IMR-90 (cell line): Measurements from ENCODE around the gene MYRFL. TPM values are rescaled to one million over a fixed set of nuclear protein-coding genes. Genes with fewer than 3 reads are reported as not detected.

ENCODE experiments used
- ATAC-seq: fragments of 200-7000 bp; cut with Tn5 transposase; 2 replicates; pipeline ENCODE4 v1.9.1; 2020; ENCODE audit warnings: low read depth, mild to moderate bottlenecking, moderate library complexity
- BruUV-seq: library from RNA; stranded (reverse); fragments of 400-500 nt; replicated peaks from 2 replicates; lab custom pipeline; 2021; lab: Mats Ljungman, UMichigan
- CTCF ChIA-PET: fragments of 300-600 bp; formaldehyde crosslinking; extraction: SDS; loops from one replicate; lab custom pipeline; 2021; ENCODE audit warnings: antibody characterized with exemption; lab: Yijun Ruan, JAX
- POLR2A ChIA-PET: fragments of 300-600 bp; sonication (Branson Sonifier 250); formaldehyde crosslinking; loops from one replicate; lab custom pipeline; 2022; ENCODE audit warnings: antibody characterized with exemption; ENCODE audit not compliant: unreplicated experiment; lab: Charles Lee
- DNase-seq: peaks from one replicate; pipeline ENCODE4 v3.0.0; 2013
- H2AFZ ChIP-seq: replicated peaks from 2 replicates; pipeline ENCODE3; 2013; ENCODE audit warnings: low read length, mild to moderate bottlenecking; ENCODE audit not compliant: poor library complexity
- H2AK5ac ChIP-seq: 2 replicates; pipeline ENCODE4 v1.6.1; 2013; ENCODE audit warnings: low read depth, low read length, inconsistent platforms
- H2AK9ac ChIP-seq: replicated peaks from 2 replicates; pipeline ENCODE3; 2013; ENCODE audit warnings: mild to moderate bottlenecking, low read depth, low read length, moderate library complexity; ENCODE audit not compliant: poor library complexity
- H2BK120ac ChIP-seq: 2 replicates; pipeline ENCODE4 v1.6.1; 2013; ENCODE audit warnings: low read depth, low read length, inconsistent platforms
- H2BK15ac ChIP-seq: 3 replicates; pipeline ENCODE4 v1.6.1; 2013; ENCODE audit warnings: low read depth, low read length, inconsistent platforms
- H2BK20ac ChIP-seq: 2 replicates; pipeline ENCODE4 v1.6.1; 2013; ENCODE audit warnings: low read depth, mild to moderate bottlenecking, inconsistent platforms, low read length, moderate library complexity
- H2BK5ac ChIP-seq: 2 replicates; pipeline ENCODE4 v1.6.1; 2013; ENCODE audit warnings: mild to moderate bottlenecking, low read depth, low read length, inconsistent platforms; ENCODE audit not compliant: poor library complexity, severe bottlenecking
- H3K14ac ChIP-seq: replicated peaks from 2 replicates; pipeline ENCODE4 v1.6.1; 2013; ENCODE audit warnings: low read depth, low read length, inconsistent platforms
- H3K18ac ChIP-seq: 2 replicates; pipeline ENCODE4 v1.6.1; 2013; ENCODE audit warnings: low read depth, low read length, control low read depth
- H3K23ac ChIP-seq: 2 replicates; pipeline ENCODE4 v1.6.1; 2013; ENCODE audit warnings: low read depth, low read length, inconsistent platforms
- H3K27ac ChIP-seq: 2 replicates; pipeline ENCODE4 v1.5.1; 2013; ENCODE audit warnings: mild to moderate bottlenecking, control low read depth, low read length; ENCODE audit not compliant: insufficient read depth
- H3K27me3 ChIP-seq: 2 replicates; pipeline ENCODE4 v1.6.1; 2013; ENCODE audit warnings: low read length; ENCODE audit not compliant: control insufficient read depth, insufficient read depth
- H3K36me3 ChIP-seq: 2 replicates; pipeline ENCODE4 v1.6.1; 2013; ENCODE audit warnings: low read length, mixed read lengths; ENCODE audit not compliant: control insufficient read depth, insufficient read depth
- H3K4ac ChIP-seq: 2 replicates; pipeline ENCODE4 v1.6.1; 2013; ENCODE audit warnings: low read depth, low read length, inconsistent platforms
- H3K4me1 ChIP-seq: 2 replicates; pipeline ENCODE4 v1.6.1; 2013; ENCODE audit warnings: low read length, mixed read lengths; ENCODE audit not compliant: control insufficient read depth, insufficient read depth
- H3K4me2 ChIP-seq: 2 replicates; pipeline ENCODE4 v1.6.1; 2013; ENCODE audit warnings: low read depth, mild to moderate bottlenecking, control low read depth, low read length, moderate library complexity
- H3K4me3 ChIP-seq: 2 replicates; pipeline ENCODE4 v1.5.1; 2013; ENCODE audit warnings: low read depth, mild to moderate bottlenecking, control low read depth, low read length, moderate library complexity; ENCODE audit not compliant: insufficient read depth
- H3K56ac ChIP-seq: 2 replicates; pipeline ENCODE4 v1.6.1; 2013; ENCODE audit warnings: low read length, inconsistent platforms; ENCODE audit not compliant: insufficient read depth; ENCODE audit errors: extremely low read depth
- H3K79me1 ChIP-seq, 2 experiments: 2 replicates each; pipeline ENCODE4 v1.6.1; 2013; ENCODE audit warnings: low read length in 2 of 2, inconsistent platforms in 1 of 2, low read depth in 1 of 2
- H3K9ac ChIP-seq: 2 replicates; pipeline ENCODE4 v1.6.1; 2013; ENCODE audit warnings: low read depth, low read length, control low read depth
- H3K9me1 ChIP-seq: 2 replicates; pipeline ENCODE4 v1.6.1; 2013; ENCODE audit warnings: low read length, inconsistent platforms; ENCODE audit not compliant: insufficient read depth
- H3K9me3 ChIP-seq: 2 replicates; pipeline ENCODE4 v1.6.1; 2013; ENCODE audit warnings: low read length; ENCODE audit not compliant: control insufficient read depth, insufficient read depth
- H4K20me1 ChIP-seq: 2 replicates; pipeline ENCODE4 v1.6.1; 2013; ENCODE audit warnings: low read length, inconsistent platforms; ENCODE audit not compliant: insufficient read depth
- H4K5ac ChIP-seq: 2 replicates; pipeline ENCODE4 v1.6.1; 2013; ENCODE audit warnings: mild to moderate bottlenecking, low read depth, low read length, control low read depth
- H4K8ac ChIP-seq, 2 experiments: 2 replicates each; pipeline ENCODE4 v1.6.1; 2013; ENCODE audit warnings: low read depth in 2 of 2, low read length in 2 of 2, control low read depth in 1 of 2, inconsistent platforms in 1 of 2
- H4K91ac ChIP-seq: 2 replicates; pipeline ENCODE4 v1.6.1; 2013; ENCODE audit warnings: low read depth, low read length, inconsistent platforms; ENCODE audit not compliant: insufficient read depth
- BHLHE40 ChIP-seq: fragments of 150-350 bp; IDR thresholded peaks from 2 replicates; pipeline ENCODE4 v1.6.1; 2016; ENCODE audit warnings: mild to moderate bottlenecking, low read depth, low read length
- CEBPB ChIP-seq: IDR thresholded peaks from 2 replicates; pipeline ENCODE4 v1.6.1; 2012; ENCODE audit warnings: low read depth, low read length, improper control_type of control experiment
- CHD1 ChIP-seq: IDR thresholded peaks from 2 replicates; pipeline ENCODE4 v1.6.1; 2012; ENCODE audit warnings: low read depth, low read length, improper control_type of control experiment
- ELK1 ChIP-seq: fragments of 150-350 bp; IDR thresholded peaks from 2 replicates; pipeline ENCODE4 v1.6.1; 2016; ENCODE audit warnings: low read depth, mild to moderate bottlenecking, low read length, moderate library complexity, borderline replicate concordance
- FOS ChIP-seq: fragments of 150-350 bp; IDR thresholded peaks from 2 replicates; pipeline ENCODE4 v1.6.1; 2016; ENCODE audit warnings: low read depth, low read length
- MAFK ChIP-seq: IDR thresholded peaks from 2 replicates; pipeline ENCODE4 v1.6.1; 2012; ENCODE audit warnings: low read depth, low read length, improper control_type of control experiment
- MAZ ChIP-seq: IDR thresholded peaks from 2 replicates; pipeline ENCODE4 v1.6.1; 2012; ENCODE audit warnings: low read depth, mild to moderate bottlenecking, low read length, improper control_type of control experiment, moderate library complexity, borderline replicate concordance
- MXI1 ChIP-seq: IDR thresholded peaks from 2 replicates; pipeline ENCODE4 v1.6.1; 2012; ENCODE audit warnings: low read depth, mild to moderate bottlenecking, low read length, moderate library complexity, borderline replicate concordance
- NFE2L2 ChIP-seq: fragments of 150-350 bp; IDR thresholded peaks from 2 replicates; pipeline ENCODE4 v1.6.1; 2016; ENCODE audit warnings: low read depth, mild to moderate bottlenecking, low read length
- POLR2A ChIP-seq: IDR thresholded peaks from 2 replicates; pipeline ENCODE4 v1.6.1; 2012; ENCODE audit warnings: mild to moderate bottlenecking, low read depth, low read length
- RAD21 ChIP-seq: IDR thresholded peaks from 2 replicates; pipeline ENCODE4 v1.6.1; 2012; ENCODE audit warnings: low read length, improper control_type of control experiment
- RCOR1 ChIP-seq: IDR thresholded peaks from 2 replicates; pipeline ENCODE4 v1.6.1; 2012; ENCODE audit warnings: mild to moderate bottlenecking, low read length, improper control_type of control experiment; ENCODE audit not compliant: insufficient replicate concordance
- RFX5 ChIP-seq: IDR thresholded peaks from 2 replicates; pipeline ENCODE4 v1.8.0; 2012; ENCODE audit warnings: low read depth, mild to moderate bottlenecking, low read length, moderate library complexity
- SMC3 ChIP-seq: fragments of 150-350 bp; IDR thresholded peaks from 2 replicates; pipeline ENCODE4 v1.6.1; 2016; ENCODE audit warnings: low read depth, mild to moderate bottlenecking, antibody characterized with exemption, low read length, moderate library complexity
- WGBS, 2 experiments: methylation state at CpG; one replicate each; pipeline versions ENCODE4 v1.1.5 to v1.1.7; 2013; ENCODE audit warnings: missing lambda C conversion rate in 2 of 2; ENCODE audit not compliant: insufficient read length in 1 of 2; ENCODE audit errors: extremely low coverage in 2 of 2; 5-methylcytosine and 5-hydroxymethylcytosine counted together
- dilution Hi-C: fragments of 300-500 bp; cut with HindIII; formaldehyde crosslinking; loops from one replicate; pipeline ENCODE4 v1.14.3; 2018; ENCODE audit warnings: low sequenced_read_pairs; ENCODE audit not compliant: unreplicated experiment
- in situ Hi-C: fragments of 300-500 bp; cut with MboI; formaldehyde crosslinking; loops from 3 replicates; pipeline ENCODE4 v1.14.3; 2019; ENCODE audit warnings: low sequenced_read_pairs, inconsistent platforms, mixed read lengths
- intact Hi-C: fragments of 100-400 bp; cut with micrococcal nuclease; formaldehyde crosslinking; loops from 2 replicates; pipeline ENCODE4 v1.10.0; 2022
- polyA plus RNA-seq, 3 experiments: library from polyadenylated mRNA; depleted of rRNA; stranded (reverse); fragments of >200 nt; gene quantifications; 2 replicates each; pipeline ENCODE4 v1.2.3, GENCODE V29; 2012; ENCODE audit warnings: low replicate concordance in 1 of 3
- total RNA-seq: library from RNA; depleted of rRNA; stranded (reverse); fragments of >200 nt; gene quantifications from 2 replicates; pipeline ENCODE4 v1.2.3, GENCODE V29; 2012
- TF ChIP-seq, protein P1 (sequence below): fragments of 150-350 bp; IDR thresholded peaks from 2 replicates; pipeline ENCODE4 v1.6.1; 2017; ENCODE audit warnings: mild to moderate bottlenecking, antibody characterized with exemption, low read length, low read depth
- TF ChIP-seq, protein P2 (sequence below): conservative IDR thresholded peaks from 2 replicates; pipeline ENCODE4 v1.5.1; 2012; ENCODE audit warnings: mild to moderate bottlenecking, low read depth, low read length, improper control_type of control experiment

MYRFL gene
- total and polyA plus RNA-seq, 2 of the 4 experiments (the other 2 are of a cell fraction): not detected

GRCh38 chr12:69868695-69869094 is 43.7 kb downstream of the MYRFL start:
- BruUV-seq: no TSS peak
- no peak overlapping the region for H3K18ac ChIP-seq
- H2BK20ac ChIP-seq: no peak overlapping the region
- H3K9me1 ChIP-seq: 0 out of 2 replicates have a peak, but pooled peaks cover 2% of the 10 kb centered on the region
- POLR2A ChIA-PET: no interaction called here
- dilution Hi-C loops (no loop called here), intact Hi-C loops (no loop called here), in situ Hi-C loops (no loop called here)
- H2BK15ac ChIP-seq: no peak overlapping the region
- H3K9me3 ChIP-seq: no peaks in the 10 kb centered on the region
- no peak overlapping the region for H3K56ac ChIP-seq
- H3K23ac ChIP-seq: no peak overlapping the region
- H3K79me1 ChIP-seq: no peaks in the 10 kb centered on the region
- H2AK9ac ChIP-seq: no peak overlapping the region
- no peaks in the 10 kb centered on the region for H3K4me1 ChIP-seq
- H2AK5ac ChIP-seq: no peak overlapping the region
- H3K4ac ChIP-seq: no peak overlapping the region
- H2BK5ac ChIP-seq: no peak overlapping the region
- no peaks in the 10 kb centered on the region for H4K20me1 ChIP-seq
- WGBS, 2 experiments: 100% methylated on average over 7 of the region's 9 CpGs; no CpG with 5 or more reads in 1 of the 2 experiments
- H3K4me2 ChIP-seq: no peak overlapping the region
- H4K8ac ChIP-seq: no peak overlapping the region
- CTCF ChIA-PET: interaction anchor here (2.8 kb wide), 1 partner anchor 11 kb away, joined by 7 read pairs; no protein-coding TSS in a partner anchor
- ATAC-seq (no peak), DNase-seq (no peak)
- no peak overlapping the region for H3K27ac ChIP-seq
- H4K91ac ChIP-seq: no peak overlapping the region
- TF ChIP-seq ELK1 (no peak), RFX5 (no peak), BHLHE40 (no peak), FOS (no peak), CEBPB (no peak), NFE2L2 (no peak), MAZ (no peak), RCOR1 (no peak), POLR2A (no peak), MXI1 (no peak), CHD1 (no peak), RAD21 (no peak), MAFK (no peak), SMC3 (no peak)
- TF ChIP-seq, protein P1, sequence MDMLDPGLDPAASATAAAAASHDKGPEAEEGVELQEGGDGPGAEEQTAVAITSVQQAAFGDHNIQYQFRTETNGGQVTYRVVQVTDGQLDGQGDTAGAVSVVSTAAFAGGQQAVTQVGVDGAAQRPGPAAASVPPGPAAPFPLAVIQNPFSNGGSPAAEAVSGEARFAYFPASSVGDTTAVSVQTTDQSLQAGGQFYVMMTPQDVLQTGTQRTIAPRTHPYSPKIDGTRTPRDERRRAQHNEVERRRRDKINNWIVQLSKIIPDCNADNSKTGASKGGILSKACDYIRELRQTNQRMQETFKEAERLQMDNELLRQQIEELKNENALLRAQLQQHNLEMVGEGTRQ: no peak
- TF ChIP-seq, protein P2, sequence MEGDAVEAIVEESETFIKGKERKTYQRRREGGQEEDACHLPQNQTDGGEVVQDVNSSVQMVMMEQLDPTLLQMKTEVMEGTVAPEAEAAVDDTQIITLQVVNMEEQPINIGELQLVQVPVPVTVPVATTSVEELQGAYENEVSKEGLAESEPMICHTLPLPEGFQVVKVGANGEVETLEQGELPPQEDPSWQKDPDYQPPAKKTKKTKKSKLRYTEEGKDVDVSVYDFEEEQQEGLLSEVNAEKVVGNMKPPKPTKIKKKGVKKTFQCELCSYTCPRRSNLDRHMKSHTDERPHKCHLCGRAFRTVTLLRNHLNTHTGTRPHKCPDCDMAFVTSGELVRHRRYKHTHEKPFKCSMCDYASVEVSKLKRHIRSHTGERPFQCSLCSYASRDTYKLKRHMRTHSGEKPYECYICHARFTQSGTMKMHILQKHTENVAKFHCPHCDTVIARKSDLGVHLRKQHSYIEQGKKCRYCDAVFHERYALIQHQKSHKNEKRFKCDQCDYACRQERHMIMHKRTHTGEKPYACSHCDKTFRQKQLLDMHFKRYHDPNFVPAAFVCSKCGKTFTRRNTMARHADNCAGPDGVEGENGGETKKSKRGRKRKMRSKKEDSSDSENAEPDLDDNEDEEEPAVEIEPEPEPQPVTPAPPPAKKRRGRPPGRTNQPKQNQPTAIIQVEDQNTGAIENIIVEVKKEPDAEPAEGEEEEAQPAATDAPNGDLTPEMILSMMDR: no peak
- no peaks in the 10 kb centered on the region for H3K27me3 ChIP-seq
- H4K5ac ChIP-seq: no peak overlapping the region
- H2AFZ ChIP-seq: no peak overlapping the region
- H3K36me3 ChIP-seq: no peaks in the 10 kb centered on the region
- H2BK120ac ChIP-seq: no peak overlapping the region
- no peak overlapping the region for H3K4me3 ChIP-seq
- H3K9ac ChIP-seq: no peak overlapping the region
- H3K14ac ChIP-seq: no peak overlapping the region
